ENCODE data around the gene TRIM71. TPM values are rescaled to one million over a fixed set of nuclear protein-coding genes. Genes with fewer than 3 reads are reported as not detected.
"Not testable (repeated sequence)": the region's sequence is repeated elsewhere in the genome, so short reads cannot be mapped to it uniquely, and the experiment has no call there.

TRIM71 gene
- total RNA-seq, 1 donor from 2014 or later: not detected

DNA sequence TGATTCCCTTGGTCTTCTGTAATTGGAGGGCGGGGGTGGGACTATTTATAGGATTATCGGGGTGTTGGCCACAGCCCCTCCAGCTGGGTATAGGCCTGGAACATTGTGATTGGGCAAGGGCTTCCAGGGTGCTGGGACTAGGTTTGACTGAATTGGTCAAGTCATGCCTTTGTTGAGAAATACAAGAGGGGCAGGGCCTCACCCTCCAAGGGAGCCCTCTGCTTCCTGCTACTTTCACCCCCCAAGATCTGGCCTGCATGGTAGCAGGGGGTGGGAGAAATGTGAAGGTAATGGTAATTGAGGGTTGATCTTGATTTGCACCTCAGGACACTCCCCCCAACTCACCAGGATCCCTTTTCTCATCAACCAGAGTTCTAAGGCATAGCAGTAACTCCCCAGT is 25.2 kb downstream of the TRIM71 start:
- ATAC-seq: no peak

DNA sequence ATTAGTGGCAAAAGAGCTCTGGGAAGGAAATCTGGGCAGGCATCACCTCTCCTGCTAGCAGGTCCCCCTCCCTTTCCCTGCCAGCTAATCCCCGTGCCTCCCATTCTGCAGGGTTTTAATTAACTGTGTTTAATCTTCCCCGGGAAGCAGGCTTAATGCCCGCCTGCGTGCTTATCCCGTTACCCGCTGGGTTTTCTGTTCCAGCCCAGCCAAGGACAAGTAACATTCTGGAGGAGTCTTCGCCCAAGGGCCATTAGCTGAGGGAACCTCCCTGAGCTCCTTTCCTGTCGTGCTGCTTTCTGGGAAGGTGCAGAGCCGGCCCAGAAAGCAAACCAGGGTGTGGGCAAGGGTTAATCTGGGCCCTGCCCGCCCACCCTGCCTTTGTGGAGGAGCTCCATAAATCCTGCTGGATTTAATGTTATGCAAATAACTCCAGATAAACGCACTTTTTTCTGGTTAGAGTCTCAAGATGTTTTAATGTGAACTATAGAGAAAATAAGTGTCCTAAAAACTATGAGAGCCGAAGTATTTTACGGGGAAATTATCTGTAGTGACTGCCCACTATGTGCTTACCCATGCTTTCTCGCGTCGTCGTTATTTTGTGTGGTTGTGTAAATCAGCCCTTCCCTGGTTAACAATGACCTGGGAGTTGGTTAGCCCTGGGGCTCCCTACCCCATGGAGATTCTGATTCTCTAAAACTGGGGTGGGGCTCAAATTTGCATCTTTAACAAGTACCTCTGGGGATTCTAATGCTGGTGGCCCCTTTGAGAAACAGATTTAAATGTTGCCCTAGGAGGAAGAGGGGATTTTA is 25.9 kb downstream of the TRIM71 start:
- no peak for ATAC-seq

DNA sequence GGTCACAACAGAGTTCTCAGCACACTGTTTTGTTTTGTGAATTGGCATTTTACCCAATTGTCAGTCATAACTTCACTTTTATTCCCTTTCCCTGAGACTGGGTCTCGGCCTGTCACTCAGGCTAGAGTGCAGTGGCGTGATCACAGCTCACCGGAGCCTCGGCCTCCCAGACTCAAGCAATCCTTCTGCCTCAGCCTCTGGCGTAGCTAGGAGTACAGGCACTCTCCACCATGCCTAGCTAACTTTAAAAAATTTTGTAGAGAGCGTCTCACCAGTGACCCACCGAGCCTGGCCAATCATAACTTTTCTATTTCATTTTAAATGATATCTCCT is 26.5 kb downstream of the TRIM71 start:
- no peak for ATAC-seq

DNA sequence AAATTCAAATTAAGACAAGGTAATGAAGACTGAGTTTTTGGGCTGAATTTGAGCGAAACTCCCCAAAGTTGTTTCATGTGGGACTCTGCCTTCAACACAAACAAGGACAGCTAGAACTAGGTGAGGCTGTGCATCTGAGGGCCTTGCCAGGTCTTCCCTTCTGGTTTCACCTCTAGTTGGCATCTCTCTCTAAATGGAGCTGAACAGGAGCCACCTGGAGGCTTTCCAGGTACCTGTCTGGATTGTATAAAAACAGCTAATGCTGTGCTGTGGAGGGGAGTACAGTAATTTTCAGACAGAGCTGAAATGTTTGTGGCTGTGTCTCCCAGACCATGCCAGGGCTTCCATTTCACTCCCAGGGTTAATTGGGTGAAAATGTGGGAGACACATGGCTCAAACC is 27.1 kb downstream of the TRIM71 start:
- no peak for ATAC-seq

DNA sequence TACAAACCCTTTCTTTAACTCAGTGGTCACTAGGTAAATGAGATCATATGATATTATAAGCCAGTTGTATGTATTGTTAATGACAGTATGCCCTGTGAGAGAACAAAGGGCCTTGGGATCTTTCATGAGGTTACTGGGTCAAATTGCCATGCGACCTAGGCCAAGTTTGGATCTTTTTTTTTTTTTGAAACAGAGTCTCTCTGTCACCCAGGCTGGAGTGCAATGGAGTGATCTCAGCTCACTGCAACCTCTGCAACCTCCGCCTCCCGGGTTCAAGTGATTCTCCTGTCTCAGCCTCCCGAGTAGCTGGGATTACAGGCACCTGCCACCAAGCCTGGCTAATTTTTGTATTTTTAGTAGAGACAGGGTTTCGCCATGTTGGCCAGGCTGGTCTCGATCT is 27.7 kb downstream of the TRIM71 start:
- not testable (repeated sequence) for ATAC-seq

DNA sequence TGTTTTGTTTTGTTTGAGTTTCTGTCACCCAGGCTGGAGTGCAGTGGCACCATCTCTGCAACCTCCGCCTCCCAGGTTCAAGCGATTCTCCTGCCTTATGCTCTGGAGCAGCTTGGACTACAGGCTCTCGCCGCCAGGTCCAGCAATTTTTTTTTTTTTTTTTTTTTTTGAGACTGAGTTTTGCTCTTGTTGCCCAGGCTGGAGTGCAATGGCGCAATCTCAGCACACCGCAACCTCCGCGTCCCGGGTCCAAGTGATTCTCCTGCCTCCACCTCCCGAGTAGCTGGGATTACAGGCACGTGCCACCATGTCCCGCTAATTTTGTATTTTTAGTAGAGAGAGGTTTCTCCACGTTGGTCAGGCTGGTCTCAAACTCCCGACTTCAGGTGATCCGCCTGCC is 29.2 kb downstream of the TRIM71 start:
- not testable (repeated sequence) for ATAC-seq

DNA sequence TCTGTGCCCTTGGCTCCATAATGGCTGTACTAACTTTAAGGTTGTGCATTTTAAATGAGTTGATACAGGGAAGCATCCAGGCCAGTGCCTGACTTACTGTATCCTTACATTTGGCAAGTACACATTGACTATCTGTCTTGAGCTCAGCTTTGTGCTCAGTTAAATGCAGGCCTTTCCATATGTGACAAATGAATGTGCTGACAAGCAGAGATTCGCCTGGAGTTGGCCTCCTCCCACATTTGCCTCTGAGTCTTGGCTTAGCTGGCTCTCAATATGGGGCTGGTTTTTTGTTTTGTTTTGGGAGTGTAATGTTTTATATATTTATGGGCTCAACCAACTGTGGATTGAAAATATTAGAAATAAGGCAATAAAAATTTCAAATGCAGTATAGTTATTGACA is 29.7 kb downstream of the TRIM71 start:
- ATAC-seq: no peak

DNA sequence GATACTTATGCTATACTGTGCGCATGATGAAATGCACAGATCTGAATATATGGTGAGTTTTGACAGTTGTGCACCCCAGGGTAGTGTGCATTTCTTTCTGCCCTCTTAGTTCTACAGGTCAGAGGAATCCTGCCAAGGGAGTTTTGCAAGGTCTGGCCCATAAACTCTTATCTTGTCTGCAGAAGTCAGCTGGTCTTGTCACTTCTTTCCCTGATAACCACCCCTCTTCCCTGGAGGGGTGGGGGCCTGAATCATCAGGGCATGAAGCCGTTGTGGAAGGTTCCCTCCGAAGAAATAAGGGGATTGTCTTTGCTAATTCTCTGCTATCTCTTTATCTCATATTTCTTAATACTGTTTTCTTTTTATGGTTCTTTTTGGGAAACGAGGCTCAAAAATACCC is 30.4 kb downstream of the TRIM71 start:
- ATAC-seq: no peak

DNA sequence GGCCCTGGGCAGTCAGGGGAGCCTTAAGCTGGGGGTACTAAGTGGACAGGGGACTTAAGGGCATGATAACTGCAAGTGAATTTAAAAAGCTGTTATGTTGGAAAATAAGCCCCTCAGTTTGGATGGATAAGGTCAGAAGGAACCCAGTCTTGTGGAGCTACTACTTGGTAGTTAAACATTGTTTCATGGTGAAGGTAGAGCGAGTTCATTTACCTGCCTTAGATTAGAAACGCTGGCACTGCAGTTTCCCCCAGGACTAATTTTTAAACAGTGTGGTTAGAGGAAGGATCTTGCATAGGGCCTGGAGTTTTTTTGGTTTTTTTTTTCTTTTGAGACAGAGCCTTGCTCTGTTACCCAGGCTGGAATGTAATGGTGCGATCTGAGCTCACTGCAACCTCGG is 31.2 kb downstream of the TRIM71 start:
- no peak for ATAC-seq

DNA sequence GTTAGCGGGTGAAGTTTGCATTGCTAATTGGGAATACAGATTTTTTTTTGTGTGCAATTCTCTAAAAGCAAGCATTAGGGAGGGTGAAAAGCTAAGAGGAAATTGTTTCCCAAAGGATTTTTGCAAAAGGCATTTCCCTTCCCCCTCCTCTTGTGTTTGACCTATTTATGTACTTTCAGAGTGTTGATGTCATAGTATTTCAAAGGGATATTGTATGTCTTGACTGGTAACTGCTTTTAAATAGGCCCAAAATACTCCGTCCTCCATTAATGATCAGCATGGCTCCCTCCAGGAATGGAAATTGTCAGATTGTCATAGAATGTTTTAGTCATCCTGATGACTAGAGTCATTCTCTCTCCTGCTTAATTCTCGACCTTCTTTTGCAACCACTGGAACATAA is 32.4 kb downstream of the TRIM71 start:
- no peak for ATAC-seq

DNA sequence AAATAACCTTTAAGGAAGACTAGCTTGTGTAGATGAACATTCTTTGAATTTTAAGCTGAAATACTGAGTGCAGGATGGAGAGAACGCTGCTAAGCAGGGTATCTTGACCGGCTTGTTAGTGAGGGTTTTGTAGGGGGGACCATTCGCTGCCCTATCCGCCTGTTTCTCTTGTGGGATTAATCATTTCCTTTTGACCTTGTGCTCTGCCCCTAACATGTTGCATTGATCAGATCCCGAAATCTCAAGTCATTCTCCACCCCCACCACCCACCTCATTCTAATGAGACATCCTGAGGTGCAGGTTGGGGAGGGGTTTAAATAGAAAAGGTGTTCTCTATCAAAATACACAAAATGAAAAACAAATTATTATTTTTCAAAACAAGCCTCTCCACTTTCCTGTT is 32.8 kb downstream of the TRIM71 start:
- no peak for ATAC-seq

DNA sequence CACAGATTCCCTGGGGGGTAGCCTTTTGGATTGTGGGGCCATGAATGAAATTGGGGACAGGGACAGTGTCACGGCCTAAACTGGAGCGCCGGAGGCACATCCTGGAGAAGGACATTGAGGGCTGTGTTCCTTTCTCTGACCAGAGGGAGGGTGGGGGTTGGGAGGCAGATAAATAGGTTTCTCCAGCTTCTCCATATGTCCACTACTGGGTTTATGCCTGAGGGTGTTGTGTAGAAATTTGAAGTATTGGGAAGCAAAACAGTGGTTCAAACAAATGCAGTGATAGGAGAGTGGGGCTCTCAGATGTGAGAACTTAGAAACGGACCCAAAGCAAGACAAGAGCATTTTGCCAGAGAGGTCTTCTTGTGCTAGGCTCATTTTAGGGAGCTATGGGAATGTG is 34.3 kb downstream of the TRIM71 start:
- no peak for ATAC-seq

DNA sequence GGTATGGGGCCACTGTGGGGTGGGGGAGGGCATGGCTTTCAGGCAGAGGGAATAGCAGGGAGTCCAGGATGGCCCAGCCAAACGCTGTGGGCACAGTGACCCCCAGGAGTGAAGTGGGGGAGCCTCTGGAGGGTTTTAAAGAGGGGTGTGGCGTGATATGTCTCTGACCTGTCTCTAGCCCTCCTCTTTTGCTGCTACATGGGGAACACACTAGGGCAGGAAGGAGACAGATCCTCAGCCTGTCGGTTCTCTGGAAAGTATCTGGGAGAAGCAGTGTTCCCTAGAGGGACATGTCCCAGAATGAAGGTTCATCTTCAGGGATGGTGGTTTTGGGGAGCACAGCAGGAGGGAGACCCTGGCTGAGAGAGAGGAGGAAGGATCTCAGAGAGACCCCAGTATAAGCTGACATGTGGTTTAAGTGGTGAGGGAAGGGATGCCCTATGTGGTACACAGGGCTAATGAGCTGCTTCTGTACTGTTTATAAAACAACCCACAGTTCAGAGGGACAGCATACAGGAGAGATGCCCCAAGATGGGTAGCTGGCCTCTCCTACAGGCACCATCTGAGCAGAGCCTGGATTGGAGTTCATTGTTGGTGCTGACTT is 37.7 kb downstream of the TRIM71 start:
- no peak for ATAC-seq

DNA sequence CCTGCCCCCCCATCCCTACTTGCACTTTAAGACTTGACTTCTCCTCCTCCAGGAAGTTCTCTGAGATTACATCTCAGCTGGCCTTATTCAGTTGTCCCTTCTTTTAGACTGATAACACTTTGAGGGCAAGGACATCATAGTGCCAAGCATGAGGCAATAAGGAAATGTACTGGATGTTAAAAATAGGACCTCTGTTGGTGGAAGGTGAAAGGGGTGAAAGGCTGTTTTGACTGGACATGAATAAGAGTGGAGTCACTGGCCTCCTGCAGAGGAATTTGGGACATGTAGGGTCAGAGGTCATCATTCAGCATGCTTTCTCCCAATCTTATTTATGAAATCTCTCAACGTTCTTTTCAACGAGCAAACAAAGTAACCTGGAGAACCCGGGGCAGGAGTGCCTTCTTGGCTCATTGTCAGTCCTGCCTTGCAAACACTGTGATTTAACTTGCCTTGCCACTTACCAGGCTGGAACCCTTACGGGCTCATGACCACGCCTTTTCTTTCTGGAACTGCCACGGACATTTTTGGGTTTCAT is 38.6 kb downstream of the TRIM71 start:
- no peak for ATAC-seq

DNA sequence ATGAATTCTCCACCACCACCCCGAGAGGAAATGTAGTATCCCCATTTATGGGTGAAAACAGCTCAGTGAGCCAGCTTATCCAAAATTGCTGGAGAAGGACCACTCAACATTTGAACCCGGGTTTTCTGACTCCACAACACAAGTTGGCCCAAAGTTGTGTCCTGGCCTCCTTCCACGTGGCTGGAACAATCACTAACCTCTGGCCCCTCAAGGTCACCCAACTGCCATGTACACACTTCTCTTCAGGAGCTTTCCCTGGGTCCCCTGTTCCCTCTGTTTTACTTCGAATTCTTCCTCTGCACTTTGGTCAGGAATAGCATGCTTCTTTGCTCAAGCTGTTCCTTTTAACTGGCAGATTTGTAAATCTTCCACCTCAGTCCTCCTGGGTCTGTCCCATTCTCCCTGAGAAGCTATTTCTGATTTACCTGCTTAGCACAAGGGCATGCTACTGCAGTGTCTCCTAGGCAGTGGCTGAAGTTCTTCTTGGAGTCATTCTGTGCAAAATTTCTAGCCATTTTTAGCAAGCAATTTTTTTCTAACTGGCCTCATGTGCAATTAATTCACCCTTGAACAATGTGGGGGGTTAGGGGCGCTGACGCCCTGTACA is 39.2 kb downstream of the TRIM71 start:
- no peak for ATAC-seq

DNA sequence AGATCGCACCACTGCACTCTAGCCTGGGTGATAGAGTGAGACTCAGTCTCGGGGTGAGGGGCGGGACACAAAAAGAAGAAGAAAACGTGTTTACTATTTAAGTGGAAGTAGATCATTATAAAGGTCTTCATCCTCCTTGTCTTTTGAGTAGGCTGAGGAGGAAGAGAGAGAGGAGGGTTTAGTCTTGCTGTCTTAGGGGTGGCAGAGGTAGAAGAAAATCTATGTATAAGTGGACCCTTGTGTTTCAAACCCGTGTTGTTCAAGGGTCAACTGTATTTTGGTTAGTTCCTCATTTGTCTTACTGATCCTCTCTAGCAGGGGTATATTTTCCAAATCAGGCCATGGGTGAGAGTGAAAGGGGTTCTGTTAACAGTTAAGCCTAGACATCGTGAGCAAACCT is 40.1 kb downstream of the TRIM71 start:
- ATAC-seq: no peak

DNA sequence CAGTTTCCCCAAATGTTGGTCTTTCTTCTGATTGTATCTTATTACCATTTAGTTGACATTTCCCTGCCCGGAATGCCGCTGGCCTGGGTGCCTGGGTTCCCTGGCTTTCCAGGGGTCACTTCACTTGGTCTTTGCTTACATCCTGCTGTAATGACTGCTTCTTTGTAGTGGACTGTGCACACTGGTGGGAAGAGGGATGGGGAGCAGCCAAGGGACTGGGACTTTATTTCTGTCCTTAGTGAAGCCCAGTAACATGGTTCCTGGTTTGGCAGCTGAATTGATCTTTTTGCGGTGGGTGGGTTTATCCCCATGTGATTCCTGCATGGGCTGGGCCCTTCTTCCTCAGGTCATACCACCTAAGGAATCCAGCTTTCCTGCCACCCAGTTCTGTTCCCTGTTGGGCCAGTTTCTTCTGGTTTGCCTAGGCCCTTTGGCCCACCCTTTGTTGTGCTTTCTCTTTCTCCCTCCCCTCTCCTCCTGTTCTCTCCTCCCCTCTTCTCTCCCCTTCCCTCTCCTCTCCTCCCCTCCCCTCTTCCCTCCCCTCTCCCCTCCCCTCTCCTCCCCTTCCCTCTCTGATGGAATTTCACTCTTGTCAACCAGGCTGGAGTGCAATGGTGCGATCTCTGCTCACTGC is 41.9 kb downstream of the TRIM71 start:
- ATAC-seq: no peak

DNA sequence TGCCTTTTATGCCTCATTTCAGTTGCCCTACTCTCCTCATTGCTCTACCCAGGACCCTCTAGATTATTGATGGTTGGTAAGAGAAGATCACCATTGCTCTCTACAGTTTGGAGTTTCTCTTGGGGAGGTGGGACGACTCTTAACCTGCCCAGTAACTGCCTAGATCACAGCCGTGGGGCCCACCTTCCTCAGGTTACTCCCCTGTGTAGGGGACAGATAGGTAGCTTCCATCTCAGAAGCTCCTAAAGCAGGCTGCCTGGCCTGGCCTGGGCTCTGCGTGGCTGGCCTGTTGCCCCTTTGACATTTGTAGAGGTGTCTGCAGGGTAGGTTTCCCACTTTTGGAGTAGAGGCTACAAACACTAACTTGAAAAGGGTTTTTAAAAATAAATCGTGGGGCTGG is 42.7 kb downstream of the TRIM71 start:
- ATAC-seq: no peak

DNA sequence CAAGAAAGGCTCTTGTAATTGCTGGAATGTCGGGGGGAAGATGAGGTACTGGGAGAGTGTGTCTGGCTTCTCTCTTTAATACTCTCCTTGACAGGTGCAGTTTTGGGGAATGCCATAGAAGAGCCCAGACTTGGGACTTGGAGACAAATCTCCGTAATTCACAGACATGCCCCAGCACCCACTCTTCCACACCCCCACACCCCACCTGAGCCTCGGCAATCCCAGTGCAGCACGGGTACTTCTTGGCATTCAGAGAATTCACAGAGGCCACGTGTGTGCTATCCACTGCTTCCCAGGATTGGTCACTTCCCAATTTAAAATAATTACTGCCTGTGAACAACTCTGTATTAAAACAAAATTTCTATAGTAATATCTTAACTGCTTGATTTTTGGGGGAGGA is 43.9 kb downstream of the TRIM71 start:
- ATAC-seq: no peak

DNA sequence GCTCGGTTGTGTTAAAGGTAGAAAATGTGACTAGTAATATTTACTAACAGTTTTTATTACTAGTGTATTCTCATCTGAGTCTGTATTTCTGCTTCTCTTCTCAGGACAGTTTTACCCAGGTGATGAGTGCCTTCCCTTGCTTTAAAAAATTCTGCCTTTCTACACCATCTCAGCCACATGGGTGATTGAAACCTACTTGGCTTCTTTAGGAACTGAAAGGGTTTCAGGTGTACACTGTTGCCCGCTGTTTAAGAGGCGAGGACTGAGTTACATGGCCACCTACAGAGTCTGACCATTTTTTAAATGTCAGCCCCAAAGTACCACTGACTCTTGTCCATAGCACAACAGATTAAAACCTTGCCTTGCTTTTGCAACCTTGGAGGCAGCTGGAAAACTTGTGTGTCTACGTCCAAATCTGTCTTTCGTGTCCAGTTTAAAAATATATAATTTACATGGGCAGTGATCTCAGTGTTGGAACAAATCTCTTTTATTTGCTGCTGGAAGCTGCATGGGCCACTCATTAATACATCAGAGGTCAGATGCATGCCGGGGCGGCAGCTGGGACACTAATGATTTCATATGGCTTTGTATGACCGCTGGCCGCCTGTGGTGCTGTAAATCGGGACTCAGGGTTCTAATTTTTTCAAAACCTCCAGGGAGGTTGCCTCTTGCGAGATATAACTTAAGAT is 44.6 kb downstream of the TRIM71 start:
- no peak for ATAC-seq

DNA sequence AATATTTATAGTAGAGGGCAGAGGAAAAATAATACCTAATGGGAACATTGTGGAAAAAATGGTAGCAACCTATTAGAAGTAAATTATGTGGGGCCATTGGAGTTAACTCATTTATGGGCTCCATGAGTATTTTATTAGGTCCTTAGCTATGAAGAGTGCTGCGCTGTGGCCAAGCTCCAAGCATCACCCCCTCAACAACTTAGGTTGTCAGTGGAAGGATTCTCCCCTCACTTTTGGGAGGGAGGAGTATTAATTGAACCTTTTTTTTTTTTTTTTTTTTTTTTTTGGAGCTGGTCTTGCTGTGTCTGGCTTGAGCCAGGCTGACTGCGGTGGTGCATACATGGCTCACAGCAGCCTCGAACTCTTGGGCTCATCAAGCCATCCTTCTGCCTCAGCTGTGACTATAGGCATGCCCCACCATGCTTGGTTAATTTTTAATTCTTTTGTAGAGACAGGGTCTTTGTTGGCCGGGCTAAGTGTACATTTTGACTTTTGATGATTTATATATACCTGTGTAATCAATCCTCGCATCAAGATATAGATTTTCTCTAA is 45.2 kb downstream of the TRIM71 start:
- no peak for ATAC-seq

DNA sequence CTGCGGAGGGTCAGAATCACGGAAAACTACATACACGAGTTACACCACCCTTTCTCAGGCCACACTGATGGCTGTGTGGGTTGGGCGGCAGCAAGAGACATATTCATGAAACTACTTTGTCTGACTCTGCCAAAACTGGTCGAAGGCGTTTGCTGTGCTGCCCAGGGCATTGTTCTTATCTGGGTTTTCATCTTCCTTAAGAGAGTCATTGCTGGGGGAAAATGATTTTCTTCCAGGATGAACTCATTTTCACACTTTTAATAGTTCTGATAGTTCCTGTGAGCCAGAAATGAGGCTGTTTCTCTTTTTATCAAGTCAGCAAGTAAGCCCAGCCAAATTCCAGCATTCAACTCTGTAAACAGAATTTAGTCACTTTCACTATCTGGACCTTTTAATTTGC is 47.6 kb downstream of the TRIM71 start:
- no peak for ATAC-seq

DNA sequence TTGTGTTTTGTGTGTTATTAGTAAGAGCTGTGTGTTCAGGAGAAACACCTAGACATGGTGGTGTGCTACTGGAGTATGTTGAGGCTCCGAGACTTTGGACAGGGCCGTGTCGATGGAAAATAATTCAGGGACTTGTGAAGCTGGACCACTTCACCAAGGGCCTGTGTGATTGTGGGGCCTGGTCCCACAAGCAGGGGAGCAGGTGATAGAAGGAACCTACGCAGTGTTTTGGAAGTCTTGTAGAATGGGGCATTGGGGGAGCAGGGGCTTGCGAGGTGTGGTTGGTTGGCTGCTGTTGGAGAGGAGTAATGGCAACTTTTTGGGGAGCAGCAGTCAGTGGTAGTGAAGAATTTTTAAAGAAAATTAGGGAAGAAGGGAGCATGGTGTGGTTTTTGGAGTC is 48.7 kb downstream of the TRIM71 start:
- ATAC-seq: no peak

Measured in esophagus mucosa (tissue), 1 donor.